Panc1 (cell line): Measurements from ENCODE around the gene BCL2L11. TPM values are rescaled to one million over a fixed set of nuclear protein-coding genes. Genes with fewer than 3 reads are reported as not detected.

Experiments
- ATAC-seq: fragments of 200-7000 bp; cut with Tn5 transposase; 2 replicates; pipeline ENCODE4 v1.9.1; 2020; ENCODE audit warnings: mild to moderate bottlenecking, moderate library complexity
- BruUV-seq: library from RNA; stranded (reverse); fragments of 400-500 nt; replicated peaks from 2 replicates; lab custom pipeline; 2021; lab: Mats Ljungman, UMichigan
- CTCF ChIA-PET: fragments of 300-600 bp; sonication (Branson Sonifier 250); formaldehyde crosslinking; loops from one replicate; lab custom pipeline; 2022; ENCODE audit warnings: antibody characterized with exemption; lab: Charles Lee
- POLR2A ChIA-PET: fragments of 300-600 bp; sonication (Branson Sonifier 250); formaldehyde crosslinking; loops from one replicate; lab custom pipeline; 2022; ENCODE audit warnings: antibody characterized with exemption; lab: Charles Lee
- DNase-seq: peaks from one replicate; pipeline ENCODE4 v3.0.0-alpha.2; 2010; ENCODE audit warnings: low read depth, low spot score
- H3K27ac ChIP-seq: 2 replicates; pipeline ENCODE4 v1.5.1; 2011; ENCODE audit warnings: mild to moderate bottlenecking, low read length, inconsistent platforms
- H3K27me3 ChIP-seq: fragments of 200-500 bp; sonication (Bioruptor generic); 2 replicates; pipeline ENCODE4 v1.6.0; 2014; ENCODE audit warnings: low read length, inconsistent platforms; ENCODE audit not compliant: control insufficient read depth, insufficient read depth
- H3K36me3 ChIP-seq: fragments of 200-500 bp; sonication (Bioruptor generic); 2 replicates; pipeline ENCODE4 v1.5.1; 2014; ENCODE audit warnings: inconsistent platforms, mild to moderate bottlenecking, low read length, moderate library complexity; ENCODE audit not compliant: control insufficient read depth, insufficient read depth
- H3K4me1 ChIP-seq: 2 replicates; pipeline ENCODE4 v1.5.1; 2011; ENCODE audit warnings: inconsistent platforms, mild to moderate bottlenecking, low read length, moderate library complexity; ENCODE audit not compliant: control insufficient read depth, insufficient read depth
- H3K4me3 ChIP-seq, 2 experiments: 2 replicates each; pipeline ENCODE4 v1.5.1; 2011 to 2012; ENCODE audit warnings: low read depth in 2 of 2, low read length in 2 of 2, mild to moderate bottlenecking in 2 of 2, inconsistent platforms in 1 of 2, moderate library complexity in 1 of 2
- H3K9me3 ChIP-seq: fragments of 200-500 bp; sonication (Bioruptor generic); 2 replicates; pipeline ENCODE4 v1.5.1; 2014; ENCODE audit warnings: low read depth, mild to moderate bottlenecking, inconsistent platforms, low read length, moderate library complexity; ENCODE audit not compliant: control insufficient read depth, insufficient read depth
- CTCF ChIP-seq: fragments of 450-650 bp; IDR thresholded peaks from 2 replicates; pipeline ENCODE4 v1.5.1; 2017; ENCODE audit warnings: mild to moderate bottlenecking
- POLR2AphosphoS5 ChIP-seq: IDR thresholded peaks from 2 replicates; pipeline ENCODE4 v1.6.1; 2012; ENCODE audit warnings: mild to moderate bottlenecking, low read depth, low read length, moderate library complexity
- REST ChIP-seq, 2 experiments: IDR thresholded peaks; 2 replicates each; pipeline ENCODE4 v1.6.1; 2011 to 2012; ENCODE audit warnings: low read depth in 2 of 2, control low read depth in 1 of 2, low read length in 1 of 2, mild to moderate bottlenecking in 1 of 2, moderate library complexity in 1 of 2; ENCODE audit not compliant: insufficient read depth in 1 of 2
- SIN3A ChIP-seq: IDR thresholded peaks from 2 replicates; pipeline ENCODE4 v1.6.1; 2012; ENCODE audit warnings: low read depth, mild to moderate bottlenecking, low read length, moderate library complexity, borderline replicate concordance; ENCODE audit not compliant: insufficient read depth
- TCF7L2 ChIP-seq: IDR thresholded peaks from 2 replicates; pipeline ENCODE4 v1.6.1; 2011; ENCODE audit warnings: mild to moderate bottlenecking, low read depth, low read length, inconsistent platforms
- in situ Hi-C: cut with HindIII; loops from 2 replicates; pipeline ENCODE4 v1.10.0; 2016; ENCODE audit warnings: low sequenced_read_pairs, low pct_unique_long_range_greater_than_20kb
- intact Hi-C: fragments of 100-400 bp; cut with micrococcal nuclease; formaldehyde crosslinking; loops from one replicate; pipeline ENCODE4 v1.10.0; 2022; ENCODE audit not compliant: unreplicated experiment
- total RNA-seq: library from RNA; stranded (reverse); gene quantifications from one replicate; pipeline ENCODE4 v1.2.1, GENCODE V29; 2021; ENCODE audit not compliant: unreplicated experiment

Gene BCL2L11
- total RNA-seq, 1 experiment from 2014 or later: 43.8 TPM

GRCh38 chr2:111199840-111200239 lies 79.1 kb downstream of the BCL2L11 start:
- POLR2A ChIA-PET: no interaction called here
- BruUV-seq: no TSS peak

GRCh38 chr2:111200333-111200881 lies 79.7 kb downstream of the BCL2L11 start:
- no peaks in the 10 kb centered on the region for H3K4me1 ChIP-seq
- ATAC-seq (peak; percentile 54; the same call in 1 of the 2 replicates), DNase-seq (no peak)
- TF ChIP-seq SIN3A (no peak), CTCF (no peak), REST (IDR thresholded peaks at IDR 0.05; ENCODE audit: insufficient read depth in 1 of 2, low read depth in 2 of 2, low read length in 1 of 2) (no peak), POLR2AphosphoS5 (no peak), TCF7L2 (no peak)
- ChIA-PET CTCF (no interaction called here), POLR2A (no interaction called here)
- BruUV-seq: no TSS peak
- intact Hi-C loops: no loop called here
- H3K4me3 ChIP-seq: no peak overlapping the region
- H3K27ac ChIP-seq: no peak overlapping the region
- H3K9me3 ChIP-seq: no peaks in the 10 kb centered on the region
- H3K36me3 ChIP-seq: no peaks in the 10 kb centered on the region
- H3K27me3 ChIP-seq: no peaks in the 10 kb centered on the region
- in situ Hi-C loops: no loop called here

More at GRCh38 chr2:111199840-111200239, 79.1 kb downstream of the BCL2L11 start:
- H3K4me3 ChIP-seq: no peak overlapping the region
- H3K9me3 ChIP-seq: no peaks in the 10 kb centered on the region
- no peaks in the 10 kb centered on the region for H3K4me1 ChIP-seq
- in situ Hi-C loops (no loop called here), intact Hi-C loops (no loop called here)
- H3K27me3 ChIP-seq: no peaks in the 10 kb centered on the region
- no peak for DNase-seq
- H3K36me3 ChIP-seq: no peaks in the 10 kb centered on the region
- no peak for ATAC-seq
- H3K27ac ChIP-seq: no peak overlapping the region
- CTCF ChIA-PET: no interaction called here
- TF ChIP-seq SIN3A: no peak

DNA sequence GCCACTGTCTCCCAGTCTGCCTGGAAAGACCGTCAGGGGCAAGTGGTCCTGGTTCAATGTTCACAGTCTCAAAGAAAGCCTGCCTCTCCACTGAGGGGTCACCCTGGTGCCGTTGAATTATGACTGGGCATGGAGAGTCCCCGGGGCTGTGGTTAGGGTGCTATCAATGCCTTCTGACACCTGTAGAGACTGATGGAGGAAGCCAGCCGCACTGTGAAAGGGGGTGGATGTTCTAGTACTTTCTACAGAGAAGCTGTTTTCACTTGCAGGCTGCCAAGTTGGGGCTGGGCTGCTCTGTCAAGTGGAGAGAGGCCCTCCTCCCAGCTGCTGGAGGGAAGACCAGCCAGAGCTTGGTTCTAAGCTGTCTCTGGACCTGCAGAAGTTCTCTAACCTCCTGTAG lies 80.5 kb downstream of the BCL2L11 start:
- TF ChIP-seq POLR2AphosphoS5: no peak
- TF ChIP-seq CTCF: no peak
- no peak for TF ChIP-seq SIN3A
- no peak for TF ChIP-seq REST (IDR thresholded peaks at IDR 0.05; ENCODE audit: insufficient read depth in 1 of 2, low read depth in 2 of 2, low read length in 1 of 2)
- no peak for TF ChIP-seq TCF7L2
- no TSS peak for BruUV-seq
- ChIA-PET POLR2A (no interaction called here), CTCF (no interaction called here)
- Histone ChIP-seq H3K36me3 (no peaks in the 10 kb centered on the region), H3K4me3 (no peak overlapping the region), H3K9me3 (no peaks in the 10 kb centered on the region), H3K4me1 (no peaks in the 10 kb centered on the region), H3K27me3 (no peaks in the 10 kb centered on the region), H3K27ac (no peak overlapping the region)
- ATAC-seq (no peak), DNase-seq (no peak)
- in situ Hi-C loops (no loop called here), intact Hi-C loops (no loop called here)
